Left lobe of liver (tissue), 2 donors: ENCODE data around the gene SQSTM1. TPM values are rescaled to one million over a fixed set of nuclear protein-coding genes. Genes with fewer than 3 reads are reported as not detected.

ENCODE experiments used
- ATAC-seq: fragments of 200-7000 bp; cut with Tn5 transposase; one replicate; pipeline ENCODE4 v1.9.1; 2020; ENCODE audit warnings: mild to moderate bottlenecking, moderate library complexity
- DNase-seq: peaks from one replicate; pipeline ENCODE4 v3.0.0-alpha.2; 2020; ENCODE audit warnings: low spot score
- total RNA-seq: library from RNA; stranded (reverse); gene quantifications from one replicate; pipeline ENCODE4 v1.2.1, GENCODE V29; 2021
- donor health status: DM: no; HTN: no; CAD: no; lungs with moderate emphysema.
- donor health status: DM: no; HTN: yes; CAD: no.

SQSTM1 gene
- total RNA-seq, 1 donor from 2014 or later = 361 TPM

- DNase-seq (peak; percentile 90), ATAC-seq (peak; percentile 48)
Observed at GRCh38 chr5:179805070-179805528, 15.6 kb upstream of the SQSTM1 start.

- DNase-seq (no peak), ATAC-seq (peak; percentile 4)
Observed at GRCh38 chr5:179805529-179806249, 15.0 kb upstream of the SQSTM1 start.

- peak; percentile 63 for ATAC-seq
- DNase-seq = peak; percentile 83
Observed at GRCh38 chr5:179806250-179807048, 14.3 kb upstream of the SQSTM1 start, which contains the start of gene MGAT4B. TSS of gene MGAT4B (minus strand) at chr5:179806866. CDS start at chr5:179806583, 283 bp downstream.

GRCh38 chr5:179812135-179812825 lies 8.4 kb upstream of the SQSTM1 start:
- DNase-seq (no peak), ATAC-seq (peak; percentile 40)

- ATAC-seq = peak; percentile 87
- peak; percentile 87 for DNase-seq
Observed at GRCh38 chr5:179812997-179813607, 7.6 kb upstream of the SQSTM1 start.

GRCh38 chr5:179814090-179814489 lies 6.6 kb upstream of the SQSTM1 start:
- ATAC-seq = no peak
- DNase-seq = no peak

GRCh38 chr5:179815491-179816249 lies 5.0 kb upstream of the SQSTM1 start:
- ATAC-seq (no peak), DNase-seq (no peak)

GRCh38 chr5:179816401-179816795 lies 4.3 kb upstream of the SQSTM1 start:
- DNase-seq = no peak
- ATAC-seq = no peak

- DNase-seq (no peak), ATAC-seq (no peak)
Observed at GRCh38 chr5:179816796-179817469, 3.8 kb upstream of the SQSTM1 start.

GRCh38 chr5:179817470-179817840 lies 3.2 kb upstream of the SQSTM1 start:
- no peak for DNase-seq

GRCh38 chr5:179817890-179818745 lies 2.6 kb upstream of the SQSTM1 start:
- no peak for DNase-seq
- no peak for ATAC-seq

More at GRCh38 chr5:179817470-179817840, 3.2 kb upstream of the SQSTM1 start:
- ATAC-seq = no peak

- ATAC-seq = peak; percentile 66
- DNase-seq = peak; percentile 98
Observed at GRCh38 chr5:179818746-179819295, 1.9 kb upstream of the SQSTM1 start.

GRCh38 chr5:179819296-179820126 lies 1.2 kb upstream of the SQSTM1 start:
- ATAC-seq (peak; percentile 33), DNase-seq (peak; percentile 78)

GRCh38 chr5:179820127-179820482 lies 600 bp upstream of the SQSTM1 start:
- no peak for DNase-seq
- peak; percentile 0 for ATAC-seq

GRCh38 chr5:179821298-179822058 lies 773 bp downstream of the SQSTM1 start:
- peak; percentile 97 for DNase-seq
- ATAC-seq = peak; percentile 60

- ATAC-seq = no peak
- DNase-seq = no peak
Observed at GRCh38 chr5:179822059-179822432, 1.3 kb downstream of the SQSTM1 start.
